Mesendoderm (in vitro differentiated cells): ENCODE results near the gene WDR86.

Experiments used
- DNase-seq: peaks from one replicate; pipeline ENCODE4 v3.0.0; 2013
- H2AK5ac ChIP-seq: 2 replicates; pipeline ENCODE4 v1.6.1; 2013; ENCODE audit warnings: low read length, inconsistent platforms
- H2BK120ac ChIP-seq: 2 replicates; pipeline ENCODE4 v1.6.1; 2013; ENCODE audit warnings: low read depth, mild to moderate bottlenecking, low read length, moderate library complexity, mixed read lengths
- H2BK15ac ChIP-seq: replicated peaks from 2 replicates; pipeline ENCODE4 v1.6.1; 2013; ENCODE audit warnings: low read depth, mild to moderate bottlenecking, moderate library complexity
- H2BK5ac ChIP-seq: 2 replicates; pipeline ENCODE4 v1.6.1; 2013; ENCODE audit warnings: low read length, inconsistent platforms
- H3K18ac ChIP-seq: 2 replicates; pipeline ENCODE4 v1.6.1; 2013; ENCODE audit warnings: mild to moderate bottlenecking, low read length, mixed read lengths
- H3K23ac ChIP-seq: one replicate; pipeline ENCODE4 v1.6.1; 2013; ENCODE audit warnings: low read length
- H3K27ac ChIP-seq: 2 replicates; pipeline ENCODE4 v1.5.1; 2013; ENCODE audit warnings: low read depth, mild to moderate bottlenecking, inconsistent platforms, low read length, moderate library complexity
- H3K27me3 ChIP-seq: 2 replicates; pipeline ENCODE4 v1.6.1; 2013; ENCODE audit warnings: low read length, control low read depth, mild to moderate bottlenecking, inconsistent platforms; ENCODE audit not compliant: insufficient read depth, poor library complexity
- H3K36me3 ChIP-seq: 2 replicates; pipeline ENCODE4 v1.6.1; 2013; ENCODE audit warnings: low read length, inconsistent platforms; ENCODE audit not compliant: control insufficient read depth, insufficient read depth
- H3K4ac ChIP-seq: one replicate; pipeline ENCODE4 v1.6.1; 2013; ENCODE audit warnings: low read depth, mild to moderate bottlenecking, low read length, moderate library complexity
- H3K4me1 ChIP-seq: 2 replicates; pipeline ENCODE4 v1.6.1; 2013; ENCODE audit warnings: low read depth, low read length, inconsistent platforms; ENCODE audit not compliant: control insufficient read depth
- H3K4me2 ChIP-seq: 2 replicates; pipeline ENCODE4 v1.6.1; 2013; ENCODE audit warnings: low read length
- H3K4me3 ChIP-seq: 2 replicates; pipeline ENCODE4 v1.5.1; 2013; ENCODE audit warnings: mild to moderate bottlenecking, low read length
- H3K56ac ChIP-seq: one replicate; pipeline ENCODE4 v1.6.1; 2013; ENCODE audit warnings: low read length
- H3K79me1 ChIP-seq: 2 replicates; pipeline ENCODE4 v1.6.1; 2013; ENCODE audit warnings: low read length, inconsistent platforms
- H3K79me2 ChIP-seq: 2 replicates; pipeline ENCODE4 v1.6.1; 2013; ENCODE audit warnings: mild to moderate bottlenecking, low read length; ENCODE audit not compliant: control insufficient read depth, insufficient read depth
- H3K9ac ChIP-seq: 2 replicates; pipeline ENCODE4 v1.6.1; 2013; ENCODE audit warnings: low read length, inconsistent platforms
- H4K5ac ChIP-seq: one replicate; pipeline ENCODE4 v1.6.1; 2013; ENCODE audit warnings: low read length
- H4K8ac ChIP-seq: one replicate; pipeline ENCODE4 v1.6.1; 2013; ENCODE audit warnings: low read depth, mild to moderate bottlenecking, control low read depth, low read length, moderate library complexity
- WGBS: extraction: QIAGEN DNeasy Blood & Tissue Kit; methylation state at CpG from one replicate; pipeline ENCODE4 v1.1.7; 2013; ENCODE audit warnings: low lambda C conversion rate, missing lambda C conversion rate; ENCODE audit not compliant: insufficient coverage; ENCODE audit errors: extremely low coverage; 5-methylcytosine and 5-hydroxymethylcytosine counted together

Gene WDR86

GRCh38 chr7:151427705-151428377 lies 18.0 kb upstream of the WDR86 start:
- Histone ChIP-seq H3K4me2 (no peak overlapping the region), H2BK120ac (no peak overlapping the region), H3K36me3 (no peaks in the 10 kb centered on the region), H4K5ac (no peak overlapping the region), H3K9ac (no peak overlapping the region), H3K56ac (peak overlapping the region; percentile 68), H3K4ac (no peak overlapping the region), H3K4me3 (no peak overlapping the region), H3K79me1 (no peaks in the 10 kb centered on the region), H3K23ac (no peak overlapping the region), H4K8ac (no peak overlapping the region), H3K27me3 (no peaks in the 10 kb centered on the region), H3K18ac (no peak overlapping the region), H2BK15ac (no peak overlapping the region), H3K79me2 (no peaks in the 10 kb centered on the region), H3K27ac (peak overlapping the region; percentile 58), H2BK5ac (no peak overlapping the region), H2AK5ac (no peak overlapping the region), H3K4me1 (peaks cover 13% of the 10 kb centered on the region)
- WGBS: no CpG with 5 or more reads among the region's 10 CpGs
- no peak for DNase-seq

DNA sequence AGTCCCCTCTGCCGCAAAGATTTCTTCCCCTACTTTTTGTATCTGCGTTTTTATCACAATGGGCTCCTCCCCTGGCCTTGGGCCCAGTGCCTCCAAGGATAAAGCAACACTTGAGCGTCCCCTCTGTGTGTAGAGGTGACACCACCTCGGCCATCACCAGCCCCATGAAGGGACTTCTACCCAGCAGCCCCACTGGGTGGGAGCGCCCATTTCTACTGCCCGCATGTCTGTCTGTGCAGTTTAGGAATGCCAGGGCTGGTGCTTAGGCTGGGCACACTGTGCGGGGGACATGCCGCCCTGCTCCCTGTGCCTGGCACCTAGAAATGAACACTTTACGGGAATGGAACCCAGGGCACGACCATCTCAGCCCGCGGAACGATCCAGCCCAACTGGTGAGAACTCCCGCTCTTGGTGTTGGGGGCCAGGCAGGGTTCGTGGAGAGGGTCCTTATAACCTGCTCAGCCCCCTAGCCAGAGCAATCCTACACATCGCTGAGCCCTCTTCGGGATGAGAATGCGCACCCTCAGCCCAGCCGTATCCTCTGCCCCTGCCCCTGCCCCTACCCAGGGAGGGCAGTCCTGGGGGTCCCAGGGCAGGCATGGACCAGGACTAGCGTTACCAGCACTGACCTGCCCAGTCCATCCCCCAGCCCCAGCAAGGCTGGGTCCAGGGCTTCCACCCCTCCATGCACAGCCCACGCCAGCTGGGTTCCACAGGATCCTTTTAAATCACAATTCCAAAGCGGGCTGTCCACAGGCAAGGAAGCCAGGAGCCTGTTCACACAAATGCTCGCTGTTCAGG lies 17.3 kb upstream of the WDR86 start:
- H3K18ac ChIP-seq: no peak overlapping the region
- H3K9ac ChIP-seq: no peak overlapping the region
- H4K5ac ChIP-seq: no peak overlapping the region
- H3K56ac ChIP-seq: no peak overlapping the region
- WGBS: no CpG with 5 or more reads among the region's 23 CpGs
- no peaks in the 10 kb centered on the region for H3K79me2 ChIP-seq
- no peak overlapping the region for H4K8ac ChIP-seq
- no peaks in the 10 kb centered on the region for H3K79me1 ChIP-seq
- H3K4ac ChIP-seq: no peak overlapping the region
- no peaks in the 10 kb centered on the region for H3K36me3 ChIP-seq
- H2AK5ac ChIP-seq: no peak overlapping the region
- H3K4me3 ChIP-seq: no peak overlapping the region
- H3K27me3 ChIP-seq: no peaks in the 10 kb centered on the region
- no peak overlapping the region for H2BK15ac ChIP-seq
- no peak overlapping the region for H2BK120ac ChIP-seq
- no peak for DNase-seq
- peaks cover 13% of the 10 kb centered on the region for H3K4me1 ChIP-seq
- no peak overlapping the region for H3K27ac ChIP-seq
- no peak overlapping the region for H3K4me2 ChIP-seq
- no peak overlapping the region for H2BK5ac ChIP-seq
- H3K23ac ChIP-seq: no peak overlapping the region

DNA sequence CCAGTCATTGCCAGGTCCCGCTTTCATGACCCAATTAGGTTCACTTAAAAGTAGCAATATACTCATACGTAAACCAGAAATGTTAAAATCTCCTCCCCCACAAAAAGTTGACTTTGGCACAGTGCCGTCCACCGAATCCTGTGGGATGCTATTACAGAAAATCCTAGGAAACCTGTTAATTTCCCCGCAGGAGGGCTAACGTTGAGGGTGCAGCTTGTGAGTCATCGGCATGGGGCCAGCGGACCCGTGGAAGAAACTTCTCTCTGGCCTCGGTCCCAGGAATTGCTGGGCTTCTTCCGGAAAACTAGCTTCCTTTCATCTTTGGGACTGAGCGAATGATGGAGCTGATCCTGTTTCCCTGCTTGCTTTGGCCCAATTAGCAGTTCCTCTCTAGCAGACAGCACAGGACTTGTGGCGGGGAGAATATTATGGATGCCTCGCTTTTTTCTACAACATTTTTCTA lies 16.6 kb upstream of the WDR86 start:
- Histone ChIP-seq H3K4me2 (no peak overlapping the region), H3K27ac (no peak overlapping the region), H3K23ac (no peak overlapping the region), H2BK5ac (no peak overlapping the region), H3K56ac (no peak overlapping the region), H3K79me2 (no peaks in the 10 kb centered on the region), H3K18ac (no peak overlapping the region), H2BK120ac (no peak overlapping the region), H3K9ac (no peak overlapping the region), H3K27me3 (no peaks in the 10 kb centered on the region), H4K5ac (no peak overlapping the region), H3K4ac (no peak overlapping the region), H3K79me1 (no peaks in the 10 kb centered on the region), H4K8ac (no peak overlapping the region), H3K4me1 (peaks cover 13% of the 10 kb centered on the region), H2BK15ac (no peak overlapping the region), H2AK5ac (no peak overlapping the region), H3K4me3 (no peak overlapping the region), H3K36me3 (no peaks in the 10 kb centered on the region)
- no CpG with 5 or more reads among the region's 14 CpGs for WGBS
- DNase-seq: no peak

DNA sequence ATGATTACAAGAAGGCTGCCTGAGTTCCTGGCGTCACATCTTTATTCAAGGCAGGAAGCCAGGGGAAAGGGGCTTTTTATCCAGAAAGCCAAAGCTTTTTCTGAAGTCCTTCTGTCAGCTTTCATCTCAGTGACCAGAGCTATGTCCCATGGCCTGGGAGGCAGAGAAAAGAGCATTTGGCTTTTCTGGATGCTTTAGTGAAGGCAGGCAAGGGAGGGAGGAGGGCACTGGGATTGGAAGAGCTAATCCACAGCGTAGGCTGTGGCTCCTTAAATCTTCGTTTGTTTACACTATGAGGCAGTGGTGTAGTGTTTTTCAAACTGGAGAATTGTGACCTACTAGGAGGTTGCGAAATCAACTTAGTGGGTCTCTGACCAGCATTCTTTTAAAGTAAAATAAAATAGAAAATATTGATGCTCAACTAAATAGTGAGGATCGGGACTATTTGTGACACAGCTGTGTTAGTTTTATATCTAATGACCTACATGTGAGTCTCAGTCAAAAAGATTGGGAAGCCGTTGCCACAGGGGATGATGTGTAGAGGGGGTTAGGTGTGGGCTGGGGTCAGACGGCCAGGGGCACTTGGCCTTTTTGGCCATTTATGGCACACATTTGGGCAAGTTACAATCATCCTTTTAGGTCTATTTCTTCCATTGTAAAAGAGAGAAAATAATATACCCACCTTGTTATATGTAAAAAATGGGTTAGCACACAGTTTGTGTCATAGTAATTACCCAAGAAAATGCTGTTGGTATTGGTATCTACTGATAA lies 16.0 kb upstream of the WDR86 start:
- H3K4me1 ChIP-seq: peaks cover 13% of the 10 kb centered on the region
- no peaks in the 10 kb centered on the region for H3K79me1 ChIP-seq
- H4K5ac ChIP-seq: no peak overlapping the region
- no peak overlapping the region for H3K18ac ChIP-seq
- no peak overlapping the region for H3K27ac ChIP-seq
- H4K8ac ChIP-seq: no peak overlapping the region
- no peak overlapping the region for H3K4me3 ChIP-seq
- H3K79me2 ChIP-seq: no peaks in the 10 kb centered on the region
- H2BK120ac ChIP-seq: no peak overlapping the region
- no peaks in the 10 kb centered on the region for H3K27me3 ChIP-seq
- H2BK15ac ChIP-seq: no peak overlapping the region
- no peak overlapping the region for H3K56ac ChIP-seq
- H3K4me2 ChIP-seq: no peak overlapping the region
- no peak overlapping the region for H2AK5ac ChIP-seq
- no peak for DNase-seq
- H2BK5ac ChIP-seq: no peak overlapping the region
- H3K36me3 ChIP-seq: no peaks in the 10 kb centered on the region
- H3K4ac ChIP-seq: no peak overlapping the region
- WGBS: no CpG with 5 or more reads among the region's 7 CpGs
- H3K9ac ChIP-seq: no peak overlapping the region
- H3K23ac ChIP-seq: no peak overlapping the region

DNA sequence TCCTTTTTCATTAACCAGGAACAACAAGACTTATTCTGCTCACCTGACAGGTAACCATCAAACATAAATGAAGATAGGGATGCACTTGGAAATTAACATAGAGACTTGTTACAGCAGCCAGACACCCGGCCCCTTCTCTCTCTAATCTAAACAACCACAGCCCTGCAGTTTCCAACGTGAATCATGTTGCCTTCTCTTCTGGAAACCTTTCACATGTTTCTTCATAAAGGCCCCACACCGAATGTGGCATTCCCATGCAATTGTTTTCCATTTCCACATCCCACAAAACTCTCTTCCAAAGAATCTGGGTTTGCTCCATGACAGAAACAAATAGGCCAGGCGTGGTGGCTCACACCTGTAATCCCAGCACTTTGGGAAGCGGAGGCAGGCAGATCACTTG lies 15.0 kb upstream of the WDR86 start:
- no peaks in the 10 kb centered on the region for H3K79me1 ChIP-seq
- H4K8ac ChIP-seq: no peak overlapping the region
- no peaks in the 10 kb centered on the region for H3K36me3 ChIP-seq
- H3K79me2 ChIP-seq: no peaks in the 10 kb centered on the region
- H3K4ac ChIP-seq: no peak overlapping the region
- no peak overlapping the region for H3K18ac ChIP-seq
- no CpG with 5 or more reads among the region's 5 CpGs for WGBS
- no peaks in the 10 kb centered on the region for H3K27me3 ChIP-seq
- H2BK5ac ChIP-seq: no peak overlapping the region
- H3K9ac ChIP-seq: no peak overlapping the region
- no peak overlapping the region for H3K4me2 ChIP-seq
- no peak overlapping the region for H3K4me3 ChIP-seq
- H2AK5ac ChIP-seq: no peak overlapping the region
- no peak overlapping the region for H3K23ac ChIP-seq
- no peak overlapping the region for H2BK120ac ChIP-seq
- DNase-seq: no peak
- H3K4me1 ChIP-seq: peaks cover 13% of the 10 kb centered on the region
- no peak overlapping the region for H4K5ac ChIP-seq
- H2BK15ac ChIP-seq: no peak overlapping the region
- H3K27ac ChIP-seq: no peak overlapping the region
- no peak overlapping the region for H3K56ac ChIP-seq
